HuH-7.5 (cell line): ENCODE results near the gene RNU1-2.
"Not testable (repeated sequence)": the region's sequence is repeated elsewhere in the genome, so short reads cannot be mapped to it uniquely, and the experiment has no call there.

Experiments used
- DNase-seq: peaks from one replicate; pipeline ENCODE4 v3.0.0; 2011; ENCODE audit warnings: low spot score

RNU1-2 gene

GRCh38 chr1:16888860-16889816, 6.6 kb upstream of the RNU1-2 start:
- DNase-seq, result peak; percentile 55

GRCh38 chr1:16890539-16891021, 5.2 kb upstream of the RNU1-2 start:
- DNase-seq, result not testable (repeated sequence)

GRCh38 chr1:16891057-16891456, 4.7 kb upstream of the RNU1-2 start:
- not testable (repeated sequence) for DNase-seq

GRCh38 chr1:16892978-16893525, 2.7 kb upstream of the RNU1-2 start:
- not testable (repeated sequence) for DNase-seq

GRCh38 chr1:16893796-16894195, 2.0 kb upstream of the RNU1-2 start:
- DNase-seq, result not testable (repeated sequence)

- not testable (repeated sequence) for DNase-seq
These were observed 1.4 kb upstream of the RNU1-2 start for GRCh38 chr1:16894338-16894737.

GRCh38 chr1:16895233-16895597, 565 bp upstream of the RNU1-2 start:
- DNase-seq, result not testable (repeated sequence)

GRCh38 chr1:16896316-16897055, 706 bp downstream of the RNU1-2 start:
- DNase-seq, result not testable (repeated sequence)

- DNase-seq, result not testable (repeated sequence)
These were observed 1.9 kb downstream of the RNU1-2 start for GRCh38 chr1:16897653-16898052.

- not testable (repeated sequence) for DNase-seq
These were observed 2.5 kb downstream of the RNU1-2 start for GRCh38 chr1:16898298-16898697.

GRCh38 chr1:16899020-16899419, 3.2 kb downstream of the RNU1-2 start:
- not testable (repeated sequence) for DNase-seq

GRCh38 chr1:16900751-16901150, 5.0 kb downstream of the RNU1-2 start:
- DNase-seq, result no peak

GRCh38 chr1:16901371-16901770, 5.6 kb downstream of the RNU1-2 start:
- not testable (repeated sequence) for DNase-seq

GRCh38 chr1:16903054-16903453, 7.3 kb downstream of the RNU1-2 start:
- DNase-seq, result no peak

GRCh38 chr1:16903458-16903796, 7.6 kb downstream of the RNU1-2 start:
- no peak for DNase-seq

- DNase-seq, result peak; percentile 90
These were observed 8.9 kb downstream of the RNU1-2 start for GRCh38 chr1:16904560-16905109.

- DNase-seq, result peak; percentile 41
These were observed 9.5 kb downstream of the RNU1-2 start for GRCh38 chr1:16905110-16905867.

GRCh38 chr1:16905868-16906702, 10.3 kb downstream of the RNU1-2 start:
- no peak for DNase-seq

- no peak for DNase-seq
These were observed 11.1 kb downstream of the RNU1-2 start for GRCh38 chr1:16906873-16907272.
